Measurements from ENCODE around the gene PRSS53. TPM values are rescaled to one million over a fixed set of nuclear protein-coding genes. Genes with fewer than 3 reads are reported as not detected.

Gene PRSS53
- total and polyA plus RNA-seq, 7 donors, result 1.1 to 9.1 (median 2.6) TPM; not detected in 2

DNA sequence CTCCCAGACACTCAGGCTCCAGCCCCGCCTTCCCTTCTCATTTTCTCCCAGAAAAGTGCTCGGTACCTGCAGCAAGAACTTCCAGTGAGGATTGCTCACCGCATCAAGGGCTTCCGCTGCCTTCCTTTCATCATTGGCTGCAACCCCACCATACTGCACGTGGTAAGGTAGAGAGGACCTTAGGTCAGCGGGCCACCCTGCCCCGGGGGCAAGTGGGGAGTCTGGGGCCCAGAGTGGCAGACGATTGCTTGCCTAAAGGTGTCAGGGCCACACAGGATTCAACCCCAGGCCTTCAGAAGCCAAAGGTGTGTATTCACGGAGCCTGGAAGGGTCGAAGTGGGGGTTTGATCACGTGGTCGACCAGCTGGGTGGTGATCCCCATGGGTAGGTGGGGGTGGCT, 20.9 kb upstream of the PRSS53 start:
- Histone ChIP-seq H3K4me3 (peak overlapping the region in 2 of 4 donors; percentile 86 to 97), H3K36me3 (peaks cover 14 to 38% (median 26%) of the 10 kb centered on the region in 4 donors), H3K4me1 (peaks cover 0 to 36% (median 27%) of the 10 kb centered on the region in 4 donors), H3K9me3 (no peaks in the 10 kb centered on the region), H3K27me3 (no peaks in the 10 kb centered on the region), H3K27ac (peak overlapping the region; percentile 88 to 89 (median 89))
- intact Hi-C loops (cut with DNase I), result loop anchor here (5.0 to 10.0 kb wide), 2 partner anchors 33 to 345 kb away; partner anchors contain the start of gene ARMC5
- no peak for DNase-seq
- TF ChIP-seq EP300 (IDR thresholded peaks at IDR 0.05), result no peak
- TF ChIP-seq POLR2A (IDR thresholded peaks at IDR 0.05), result no peak
- no peak for TF ChIP-seq POLR2AphosphoS5 (IDR thresholded peaks at IDR 0.05)
- TF ChIP-seq, protein P1, sequence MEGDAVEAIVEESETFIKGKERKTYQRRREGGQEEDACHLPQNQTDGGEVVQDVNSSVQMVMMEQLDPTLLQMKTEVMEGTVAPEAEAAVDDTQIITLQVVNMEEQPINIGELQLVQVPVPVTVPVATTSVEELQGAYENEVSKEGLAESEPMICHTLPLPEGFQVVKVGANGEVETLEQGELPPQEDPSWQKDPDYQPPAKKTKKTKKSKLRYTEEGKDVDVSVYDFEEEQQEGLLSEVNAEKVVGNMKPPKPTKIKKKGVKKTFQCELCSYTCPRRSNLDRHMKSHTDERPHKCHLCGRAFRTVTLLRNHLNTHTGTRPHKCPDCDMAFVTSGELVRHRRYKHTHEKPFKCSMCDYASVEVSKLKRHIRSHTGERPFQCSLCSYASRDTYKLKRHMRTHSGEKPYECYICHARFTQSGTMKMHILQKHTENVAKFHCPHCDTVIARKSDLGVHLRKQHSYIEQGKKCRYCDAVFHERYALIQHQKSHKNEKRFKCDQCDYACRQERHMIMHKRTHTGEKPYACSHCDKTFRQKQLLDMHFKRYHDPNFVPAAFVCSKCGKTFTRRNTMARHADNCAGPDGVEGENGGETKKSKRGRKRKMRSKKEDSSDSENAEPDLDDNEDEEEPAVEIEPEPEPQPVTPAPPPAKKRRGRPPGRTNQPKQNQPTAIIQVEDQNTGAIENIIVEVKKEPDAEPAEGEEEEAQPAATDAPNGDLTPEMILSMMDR (IDR thresholded peaks at IDR 0.05), result no peak
- 88 to 93% methylated on average over 12 of the region's 12 CpGs for WGBS, 2 donors

DNA sequence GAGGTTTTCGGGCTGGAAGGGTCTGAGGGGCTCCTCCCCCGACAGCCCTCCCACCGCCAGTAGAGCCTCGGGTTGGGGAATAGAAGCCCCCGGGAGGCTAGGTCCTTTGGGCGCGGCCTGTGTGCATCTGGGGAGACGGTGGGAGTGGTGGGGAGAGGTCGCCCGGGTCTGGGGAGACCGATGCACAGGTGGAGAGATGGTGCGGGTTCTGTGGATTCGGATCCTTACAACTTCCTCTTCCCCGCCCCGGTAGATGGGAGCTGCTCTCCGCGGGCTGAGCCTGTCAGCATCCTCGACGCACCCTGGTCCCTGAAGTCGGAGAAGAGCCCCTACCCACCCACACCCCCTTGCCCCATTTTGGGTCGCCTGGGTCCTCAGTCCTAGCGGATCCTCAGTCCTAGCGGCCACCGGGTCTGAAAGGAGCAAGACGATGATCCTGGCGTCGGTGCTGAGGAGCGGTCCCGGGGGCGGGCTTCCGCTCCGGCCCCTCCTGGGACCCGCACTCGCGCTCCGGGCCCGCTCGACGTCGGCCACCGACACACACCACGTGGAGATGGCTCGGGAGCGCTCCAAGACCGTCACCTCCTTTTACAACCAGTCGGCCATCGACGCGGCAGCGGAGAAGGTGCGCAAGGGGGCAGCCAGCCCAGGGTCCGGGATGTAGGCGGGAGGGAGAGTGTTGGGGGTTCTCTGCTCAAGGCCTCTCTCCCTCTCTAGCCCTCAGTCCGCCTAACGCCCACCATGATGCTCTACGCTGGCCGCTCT, 20.2 kb upstream of the PRSS53 start:
- intact Hi-C loops (cut with DNase I), result loop anchor here (5.0 kb wide), 1 partner anchor 33 kb away; no protein-coding TSS in a partner anchor
- Histone ChIP-seq H3K27ac (peak overlapping the region; percentile 88 to 89 (median 89)), H3K4me1 (peaks cover 0 to 32% (median 27%) of the 10 kb centered on the region in 4 donors), H3K4me3 (peak overlapping the region; percentile 86 to 97 (median 86)), H3K9me3 (no peaks in the 10 kb centered on the region), H3K36me3 (peaks cover 14 to 38% (median 26%) of the 10 kb centered on the region in 4 donors), H3K27me3 (no peaks in the 10 kb centered on the region)
- WGBS, 2 donors, result 45 to 51% methylated on average over 57 of the region's 57 CpGs
- DNase-seq, result no peak
- TF ChIP-seq EP300 (IDR thresholded peaks at IDR 0.05) (no peak), POLR2AphosphoS5 (IDR thresholded peaks at IDR 0.05) (no peak), POLR2A (IDR thresholded peaks at IDR 0.05) (no peak)
- TF ChIP-seq, protein P1 (IDR thresholded peaks at IDR 0.05), result no peak

DNA sequence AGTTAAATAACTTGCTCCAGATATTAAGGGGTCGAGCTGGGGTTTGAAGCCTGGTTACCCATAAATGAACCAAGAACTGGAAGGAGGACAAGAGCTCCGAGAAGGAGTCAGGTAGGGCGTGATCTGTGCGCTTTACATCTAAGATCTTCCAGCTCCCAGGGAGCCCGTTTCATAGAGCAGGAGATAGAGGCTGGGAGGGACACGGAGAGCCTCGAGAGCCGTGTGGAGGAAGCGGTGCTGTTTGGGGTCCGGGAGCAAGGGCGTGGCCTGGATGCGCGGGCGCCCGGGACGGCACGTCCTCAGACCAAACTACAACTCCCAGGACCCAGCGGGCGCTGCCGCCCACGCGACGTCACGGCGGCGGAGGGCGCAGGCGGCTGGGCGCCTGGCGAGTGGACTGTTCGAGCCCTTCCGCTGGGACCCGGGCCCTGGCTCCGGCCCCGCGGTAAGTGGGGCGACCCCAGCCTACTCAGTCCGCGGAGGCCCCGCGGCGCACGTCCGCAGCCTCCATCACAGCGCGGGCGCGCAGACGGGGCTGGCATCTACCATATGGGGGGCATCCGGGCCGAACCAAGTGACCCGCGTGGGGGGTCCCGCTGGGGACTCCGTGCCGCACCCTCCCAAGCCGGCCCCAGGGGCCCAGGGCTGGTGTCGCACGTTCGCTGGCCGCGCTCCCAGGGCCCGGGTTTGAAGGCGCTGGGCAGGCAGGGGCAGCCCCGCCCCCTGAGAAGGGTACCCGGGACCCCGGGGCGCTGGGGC, 19.5 kb upstream of the PRSS53 start, which contains the start of gene BCKDK:
Gene BCKDK (plus strand): TSS at position 352 of the 759 bp plus-strand sequence. CDS start 838 bp downstream, outside the sequence.
- Histone ChIP-seq H3K9me3 (no peaks in the 10 kb centered on the region), H3K4me3 (peak within 1 kb of the TSS; percentile 86 to 97 (median 86)), H3K27me3 (no peaks in the 10 kb centered on the region), H3K4me1 (peaks cover 0 to 32% (median 27%) of the 10 kb centered on the region in 4 donors), H3K36me3 (peaks cover 14 to 38% (median 26%) of the 10 kb centered on the region in 4 donors), H3K27ac (peak within 1 kb of the TSS; percentile 88 to 89 (median 89))
- 4% methylated on average over 68 of the region's 68 CpGs for WGBS, 2 donors
- peak; percentile 61 to 88 (median 77) for TF ChIP-seq POLR2AphosphoS5 (IDR thresholded peaks at IDR 0.05)
- no peak for TF ChIP-seq EP300 (IDR thresholded peaks at IDR 0.05)
- TF ChIP-seq POLR2A (IDR thresholded peaks at IDR 0.05), result peak; percentile 29 to 42
- DNase-seq, result peak; percentile 88
- intact Hi-C loops (cut with DNase I), result loop anchor here (5.0 kb wide), 1 partner anchor 34 kb away; no protein-coding TSS in a partner anchor

DNA sequence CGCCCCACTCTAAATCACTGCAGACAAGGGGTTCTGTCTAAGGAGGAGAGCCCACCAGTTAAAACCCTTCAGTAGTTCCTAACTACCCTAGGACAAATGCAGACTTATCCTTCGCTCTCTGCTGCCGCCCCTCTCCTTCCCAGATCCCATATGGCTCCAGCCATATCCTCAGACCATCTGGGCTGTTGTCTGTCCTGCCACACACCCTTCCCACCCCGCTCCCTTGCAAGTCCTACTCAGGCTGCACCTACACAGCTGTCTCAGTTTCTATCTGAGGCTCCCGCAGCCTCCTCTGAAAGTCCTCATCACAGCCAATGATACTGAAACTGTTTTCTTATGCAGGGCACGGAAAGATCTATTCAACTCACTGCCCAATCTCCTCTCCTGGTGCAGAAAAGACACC, 18.7 kb upstream of the PRSS53 start:
- Histone ChIP-seq H3K4me3 (peak overlapping the region in 1 of 4 donors; percentile 86), H3K27ac (peak overlapping the region in 3 of 4 donors; percentile 89), H3K4me1 (peaks cover 0 to 32% (median 27%) of the 10 kb centered on the region in 4 donors), H3K36me3 (peaks cover 14 to 33% (median 24%) of the 10 kb centered on the region in 4 donors), H3K9me3 (no peaks in the 10 kb centered on the region), H3K27me3 (no peaks in the 10 kb centered on the region)
- 89 to 91% methylated on average over 6 of the region's 6 CpGs for WGBS, 2 donors
- TF ChIP-seq POLR2AphosphoS5 (IDR thresholded peaks at IDR 0.05) (no peak), POLR2A (IDR thresholded peaks at IDR 0.05) (no peak), EP300 (IDR thresholded peaks at IDR 0.05) (no peak)
- TF ChIP-seq, protein P1 (IDR thresholded peaks at IDR 0.05), result no peak
- intact Hi-C loops (cut with DNase I), result loop anchor here (5.0 kb wide), 1 partner anchor 35 kb away; no protein-coding TSS in a partner anchor
- DNase-seq, result no peak

Data from sigmoid colon (tissue), 7 donors.